ENCODE results near the gene KMO.

The KMO gene

GRCh38 chr1:241557551-241558193 is 25.5 kb downstream of the KMO start:
- TF ChIP-seq TAF1 (IDR thresholded peaks at IDR 0.05; ENCODE audit: borderline replicate concordance, insufficient read depth, low read length) (no peak), REST (IDR thresholded peaks at IDR 0.05; ENCODE audit: insufficient read depth in 1 of 2, low read depth in 2 of 2, low read length in 2 of 2) (no peak)

GRCh38 chr1:241560146-241560848 is 28.1 kb downstream of the KMO start:
- TF ChIP-seq TAF1 (IDR thresholded peaks at IDR 0.05; ENCODE audit: borderline replicate concordance, insufficient read depth, low read length) (no peak), FOXP2 (optimal IDR thresholded peaks at IDR 0.05; ENCODE audit: borderline replicate concordance, extremely low read depth, extremely low read length, insufficient read depth) (no peak), POLR2AphosphoS5 (IDR thresholded peaks at IDR 0.05; ENCODE audit: low read depth, low read length) (no peak)

GRCh38 chr1:241560849-241561187 is 28.6 kb downstream of the KMO start:
- TF ChIP-seq SIN3A (IDR thresholded peaks at IDR 0.05; ENCODE audit: borderline replicate concordance, insufficient read depth, low read length) (no peak), REST (IDR thresholded peaks at IDR 0.05; ENCODE audit: insufficient read depth in 1 of 2, low read depth in 2 of 2, low read length in 2 of 2) (no peak), FOXP2 (optimal IDR thresholded peaks at IDR 0.05; ENCODE audit: borderline replicate concordance, extremely low read depth, extremely low read length, insufficient read depth) (no peak), TAF1 (IDR thresholded peaks at IDR 0.05; ENCODE audit: borderline replicate concordance, insufficient read depth, low read length) (no peak), POLR2AphosphoS5 (IDR thresholded peaks at IDR 0.05; ENCODE audit: low read depth, low read length) (no peak)

- TF ChIP-seq REST (IDR thresholded peaks at IDR 0.05; ENCODE audit: insufficient read depth in 1 of 2, low read depth in 2 of 2, low read length in 2 of 2) (no peak), SIN3A (IDR thresholded peaks at IDR 0.05; ENCODE audit: borderline replicate concordance, insufficient read depth, low read length) (no peak), TAF1 (IDR thresholded peaks at IDR 0.05; ENCODE audit: borderline replicate concordance, insufficient read depth, low read length) (no peak), FOXP2 (optimal IDR thresholded peaks at IDR 0.05; ENCODE audit: borderline replicate concordance, extremely low read depth, extremely low read length, insufficient read depth) (no peak), POLR2AphosphoS5 (IDR thresholded peaks at IDR 0.05; ENCODE audit: low read depth, low read length) (no peak)
Measured at GRCh38 chr1:241569848-241570247, 37.7 kb downstream of the KMO start.

- TF ChIP-seq REST (IDR thresholded peaks at IDR 0.05; ENCODE audit: insufficient read depth in 1 of 2, low read depth in 2 of 2, low read length in 2 of 2) = no peak
- no peak for TF ChIP-seq FOXP2 (optimal IDR thresholded peaks at IDR 0.05; ENCODE audit: borderline replicate concordance, extremely low read depth, extremely low read length, insufficient read depth)
- no peak for TF ChIP-seq SIN3A (IDR thresholded peaks at IDR 0.05; ENCODE audit: borderline replicate concordance, insufficient read depth, low read length)
- no peak for TF ChIP-seq POLR2AphosphoS5 (IDR thresholded peaks at IDR 0.05; ENCODE audit: low read depth, low read length)
- no peak for TF ChIP-seq TAF1 (IDR thresholded peaks at IDR 0.05; ENCODE audit: borderline replicate concordance, insufficient read depth, low read length)
Measured at GRCh38 chr1:241574154-241574553, 42.0 kb downstream of the KMO start.

All from PFSK-1 (cell line).